Measurements from ENCODE around the gene STUB1. TPM values are rescaled to one million over a fixed set of nuclear protein-coding genes. Genes with fewer than 3 reads are reported as not detected.

STUB1 gene
- total RNA-seq = 100 to 1,000 TPM; 107 to 244 (median 140) TPM

GRCh38 chr16:679814-680624 is at the start of gene STUB1:
STUB1 (plus strand) TSS chr16:680410; CDS start chr16:680526, 116 bp downstream.
- TF ChIP-seq, protein P1, sequence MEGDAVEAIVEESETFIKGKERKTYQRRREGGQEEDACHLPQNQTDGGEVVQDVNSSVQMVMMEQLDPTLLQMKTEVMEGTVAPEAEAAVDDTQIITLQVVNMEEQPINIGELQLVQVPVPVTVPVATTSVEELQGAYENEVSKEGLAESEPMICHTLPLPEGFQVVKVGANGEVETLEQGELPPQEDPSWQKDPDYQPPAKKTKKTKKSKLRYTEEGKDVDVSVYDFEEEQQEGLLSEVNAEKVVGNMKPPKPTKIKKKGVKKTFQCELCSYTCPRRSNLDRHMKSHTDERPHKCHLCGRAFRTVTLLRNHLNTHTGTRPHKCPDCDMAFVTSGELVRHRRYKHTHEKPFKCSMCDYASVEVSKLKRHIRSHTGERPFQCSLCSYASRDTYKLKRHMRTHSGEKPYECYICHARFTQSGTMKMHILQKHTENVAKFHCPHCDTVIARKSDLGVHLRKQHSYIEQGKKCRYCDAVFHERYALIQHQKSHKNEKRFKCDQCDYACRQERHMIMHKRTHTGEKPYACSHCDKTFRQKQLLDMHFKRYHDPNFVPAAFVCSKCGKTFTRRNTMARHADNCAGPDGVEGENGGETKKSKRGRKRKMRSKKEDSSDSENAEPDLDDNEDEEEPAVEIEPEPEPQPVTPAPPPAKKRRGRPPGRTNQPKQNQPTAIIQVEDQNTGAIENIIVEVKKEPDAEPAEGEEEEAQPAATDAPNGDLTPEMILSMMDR (IDR thresholded peaks at IDR 0.05; ENCODE audit: low read depth) = no peak

- TF ChIP-seq, protein P1 (IDR thresholded peaks at IDR 0.05; ENCODE audit: low read depth) = no peak
These were observed 49.3 kb upstream of the STUB1 start, which contains the start of gene WFIKKN1 for GRCh38 chr16:630815-631405. WFIKKN1 (plus strand) TSS chr16:630985; CDS start chr16:631254, 269 bp downstream.

DNA sequence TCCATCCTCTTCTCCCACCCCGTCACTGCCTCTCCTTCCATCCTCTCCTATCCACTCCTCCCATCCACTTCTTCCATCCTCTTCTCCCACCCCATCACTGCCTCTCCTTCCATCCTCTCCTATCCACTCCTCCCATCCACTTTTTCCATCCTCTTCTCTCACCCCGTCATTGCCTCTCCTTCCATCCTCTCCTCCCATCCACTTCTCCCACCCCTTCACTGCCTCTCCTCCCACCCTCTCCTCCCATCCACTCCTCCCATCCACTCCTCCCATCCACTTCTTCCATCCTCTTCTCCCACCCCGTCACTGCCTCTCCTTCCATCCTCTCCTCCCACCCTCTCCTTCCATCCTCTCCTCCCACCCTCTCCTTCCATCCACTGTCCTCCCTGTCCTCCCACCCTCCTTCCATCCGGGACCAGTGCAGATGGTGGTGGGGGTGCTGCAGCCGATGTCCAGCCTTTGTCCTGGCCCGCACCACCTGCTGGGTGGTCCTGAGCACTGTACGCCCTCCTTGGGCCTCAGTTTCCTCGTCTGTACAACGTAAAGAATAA is 48.3 kb upstream of the STUB1 start:
- TF ChIP-seq, protein P1 (IDR thresholded peaks at IDR 0.05; ENCODE audit: low read depth) = no peak

DNA sequence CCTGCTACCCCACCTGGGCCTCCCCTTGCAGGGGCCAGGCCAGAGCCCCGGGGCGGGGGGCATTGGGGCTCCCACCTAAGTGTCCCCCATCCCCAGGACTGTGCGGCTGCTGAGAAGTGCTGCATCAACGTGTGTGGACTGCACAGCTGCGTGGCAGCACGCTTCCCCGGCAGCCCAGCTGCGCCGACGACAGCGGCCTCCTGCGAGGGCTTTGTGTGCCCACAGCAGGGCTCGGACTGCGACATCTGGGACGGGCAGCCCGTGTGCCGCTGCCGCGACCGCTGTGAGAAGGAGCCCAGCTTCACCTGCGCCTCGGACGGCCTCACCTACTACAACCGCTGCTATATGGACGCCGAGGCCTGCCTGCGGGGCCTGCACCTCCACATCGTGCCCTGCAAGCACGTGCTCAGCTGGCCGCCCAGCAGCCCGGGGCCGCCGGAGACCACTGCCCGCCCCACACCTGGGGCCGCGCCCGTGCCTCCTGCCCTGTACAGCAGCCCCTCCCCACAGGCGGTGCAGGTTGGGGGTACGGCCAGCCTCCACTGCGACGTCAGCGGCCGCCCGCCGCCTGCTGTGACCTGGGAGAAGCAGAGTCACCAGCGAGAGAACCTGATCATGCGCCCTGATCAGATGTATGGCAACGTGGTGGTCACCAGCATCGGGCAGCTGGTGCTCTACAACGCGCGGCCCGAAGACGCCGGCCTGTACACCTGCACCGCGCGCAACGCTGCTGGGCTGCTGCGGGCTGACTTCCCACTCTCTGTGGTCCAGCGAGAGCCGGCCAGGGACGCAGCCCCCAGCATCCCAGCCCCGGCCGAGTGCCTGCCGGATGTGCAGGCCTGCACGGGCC is 47.5 kb upstream of the STUB1 start:
- TF ChIP-seq, protein P1 (IDR thresholded peaks at IDR 0.05; ENCODE audit: low read depth) = no peak

GRCh38 chr16:633336-634050 is 46.7 kb upstream of the STUB1 start:
- TF ChIP-seq, protein P1 (IDR thresholded peaks at IDR 0.05; ENCODE audit: low read depth) = no peak

DNA sequence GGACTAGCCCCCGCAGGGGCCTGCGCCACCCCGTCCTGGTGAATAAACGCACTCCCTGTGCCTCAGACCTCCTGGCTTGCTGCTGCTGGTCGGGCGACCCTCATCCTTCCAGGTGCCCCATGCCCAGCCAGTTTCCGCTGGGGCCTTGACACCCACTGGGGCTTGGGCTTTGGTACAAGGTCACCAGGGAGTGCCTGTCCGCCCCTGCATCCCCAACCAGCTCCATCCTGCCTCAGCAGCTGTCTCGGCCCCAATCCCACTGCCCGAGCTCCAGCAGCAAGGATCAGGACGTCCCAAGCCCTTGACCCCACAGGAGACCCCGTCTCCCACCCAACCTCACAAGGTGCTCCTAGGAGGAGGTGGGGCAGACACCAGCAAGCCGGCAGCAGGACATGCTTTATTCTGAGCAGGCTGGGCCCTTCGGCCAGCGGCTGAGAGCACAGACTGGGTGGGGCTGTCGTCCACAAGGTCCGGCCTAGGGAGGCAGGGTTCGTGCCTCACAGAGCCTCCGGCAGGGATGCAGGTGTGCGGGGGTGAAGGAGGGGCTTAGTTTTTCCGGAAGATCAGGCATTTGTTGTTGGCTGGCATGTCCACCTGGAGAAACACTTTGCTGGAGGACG is 46.0 kb upstream of the STUB1 start:
- TF ChIP-seq, protein P1 (IDR thresholded peaks at IDR 0.05; ENCODE audit: low read depth) = no peak

Data from subcutaneous adipose tissue (tissue), 4 donors.